ENCODE results near the gene DYNLT2. TPM values are rescaled to one million over a fixed set of nuclear protein-coding genes. Genes with fewer than 3 reads are reported as not detected.
A peak's percentile ranks its signal among the peaks of the same experiment; 100 is the strongest.

The DYNLT2 gene
- polyA plus RNA-seq, 3 donors, result 7.6 to 8.1 (median 7.6) TPM

GRCh38 chr6:169738976-169739529 lies 12.3 kb downstream of the DYNLT2 start:
- no peak for DNase-seq (ENCODE audit: low read depth in 3 of 3, low spot score in 2 of 3)

- DNase-seq (ENCODE audit: low read depth in 3 of 3, low spot score in 2 of 3), result no peak
Observed at GRCh38 chr6:169738204-169738975, 13.0 kb downstream of the DYNLT2 start.

- no peak for DNase-seq (ENCODE audit: low read depth in 3 of 3, low spot score in 2 of 3)
Observed at GRCh38 chr6:169729961-169730360, 21.4 kb downstream of the DYNLT2 start.

- no peak for DNase-seq (ENCODE audit: low read depth in 3 of 3, low spot score in 2 of 3)
Observed at GRCh38 chr6:169726963-169727362, 24.4 kb downstream of the DYNLT2 start.

GRCh38 chr6:169726049-169726400 lies 25.3 kb downstream of the DYNLT2 start:
- DNase-seq (ENCODE audit: low read depth in 3 of 3, low spot score in 2 of 3), result no peak

GRCh38 chr6:169725125-169726048 lies 26.0 kb downstream of the DYNLT2 start:
- DNase-seq (ENCODE audit: low read depth in 3 of 3, low spot score in 2 of 3), result peak in 1 of 3 donors; percentile 51

GRCh38 chr6:169724494-169725124 lies 26.8 kb downstream of the DYNLT2 start, which contains the start of gene PHF10:
Gene PHF10 (minus strand): TSS chr6:169724500. CDS start chr6:169723931, 569 bp downstream.
- no peak for DNase-seq (ENCODE audit: low read depth in 3 of 3, low spot score in 2 of 3)

GRCh38 chr6:169723991-169724493 lies 27.3 kb downstream of the DYNLT2 start:
- no peak for DNase-seq (ENCODE audit: low read depth in 3 of 3, low spot score in 2 of 3)

GRCh38 chr6:169723200-169723909 lies 28.0 kb downstream of the DYNLT2 start:
- peak in 1 of 3 donors; percentile 54 for DNase-seq (ENCODE audit: low read depth in 3 of 3, low spot score in 2 of 3)

GRCh38 chr6:169722362-169723199 lies 28.8 kb downstream of the DYNLT2 start:
- DNase-seq (ENCODE audit: low read depth in 3 of 3, low spot score in 2 of 3), result no peak

- no peak for DNase-seq (ENCODE audit: low read depth in 3 of 3, low spot score in 2 of 3)
Observed at GRCh38 chr6:169720207-169720855, 31.0 kb downstream of the DYNLT2 start.

GRCh38 chr6:169719117-169719516 lies 32.3 kb downstream of the DYNLT2 start:
- DNase-seq (ENCODE audit: low read depth in 3 of 3, low spot score in 2 of 3), result no peak

- DNase-seq (ENCODE audit: low read depth in 3 of 3, low spot score in 2 of 3), result no peak
Observed at GRCh38 chr6:169714595-169714994, 36.8 kb downstream of the DYNLT2 start.

GRCh38 chr6:169714178-169714577 lies 37.2 kb downstream of the DYNLT2 start:
- DNase-seq (ENCODE audit: low read depth in 3 of 3, low spot score in 2 of 3), result no peak

- no peak for DNase-seq (ENCODE audit: low read depth in 3 of 3, low spot score in 2 of 3)
Observed at GRCh38 chr6:169710009-169710408, 41.4 kb downstream of the DYNLT2 start.

- no peak for DNase-seq (ENCODE audit: low read depth in 3 of 3, low spot score in 2 of 3)
Observed at GRCh38 chr6:169709293-169709692, 42.1 kb downstream of the DYNLT2 start.

- no peak for DNase-seq (ENCODE audit: low read depth in 3 of 3, low spot score in 2 of 3)
Observed at GRCh38 chr6:169707772-169708171, 43.6 kb downstream of the DYNLT2 start.

- no peak for DNase-seq (ENCODE audit: low read depth in 3 of 3, low spot score in 2 of 3)
Observed at GRCh38 chr6:169702840-169703246, 48.5 kb downstream of the DYNLT2 start.

Measured in right renal cortex interstitium (tissue), 3 donors.